Smooth muscle cell (in vitro differentiated cells): Measurements from ENCODE around the gene CAPS2. TPM values are rescaled to one million over a fixed set of nuclear protein-coding genes. Genes with fewer than 3 reads are reported as not detected.

Experiments
- DNase-seq: peaks from one replicate; lab custom pipeline; 2025; ENCODE audit not compliant: unreplicated experiment; lab: John Stamatoyannopoulos, UW
- H2AFZ ChIP-seq: fragments of 200-600 bp; sonication (generic); 2 replicates; pipeline ENCODE4 v1.6.0; 2016; ENCODE audit warnings: antibody characterized with exemption, low read depth, mild to moderate bottlenecking
- H3F3A ChIP-seq: fragments of 200-600 bp; sonication (generic); 2 replicates; pipeline ENCODE4 v1.6.0; 2017; ENCODE audit warnings: antibody characterized with exemption, low read depth
- H3K27ac ChIP-seq: fragments of 200-600 bp; sonication (generic); 2 replicates; pipeline ENCODE4 v1.5.1; 2016; ENCODE audit warnings: low read depth, mild to moderate bottlenecking
- H3K27me3 ChIP-seq: fragments of 200-600 bp; sonication (generic); 2 replicates; pipeline ENCODE4 v1.6.1; 2016; ENCODE audit warnings: low read depth, mild to moderate bottlenecking
- H3K36me3 ChIP-seq: fragments of 200-600 bp; sonication (generic); 2 replicates; pipeline ENCODE4 v1.5.1; 2016; ENCODE audit warnings: low read depth
- H3K4me1 ChIP-seq: fragments of 200-600 bp; sonication (generic); 2 replicates; pipeline ENCODE4 v1.5.1; 2016; ENCODE audit warnings: low read depth
- H3K4me2 ChIP-seq: fragments of 200-600 bp; sonication (generic); 2 replicates; pipeline ENCODE4 v1.6.0; 2016; ENCODE audit warnings: mild to moderate bottlenecking
- H3K4me3 ChIP-seq: fragments of 200-600 bp; sonication (generic); 2 replicates; pipeline ENCODE4 v1.5.1; 2016; ENCODE audit warnings: mild to moderate bottlenecking
- H3K79me2 ChIP-seq: fragments of 200-600 bp; sonication (generic); 2 replicates; pipeline ENCODE4 v1.6.0; 2016; ENCODE audit warnings: low read depth, mild to moderate bottlenecking
- H3K9ac ChIP-seq: fragments of 200-600 bp; sonication (generic); 2 replicates; pipeline ENCODE4 v1.6.0; 2016; ENCODE audit warnings: low read depth
- H3K9me3 ChIP-seq: fragments of 200-600 bp; sonication (generic); replicated peaks from 2 replicates; pipeline ENCODE4 v1.5.1; 2016; ENCODE audit warnings: low read depth
- H4K20me1 ChIP-seq: fragments of 200-600 bp; sonication (generic); 2 replicates; pipeline ENCODE4 v1.6.0; 2016; ENCODE audit warnings: low read depth
- WGBS: methylation state at CpG from one replicate; pipeline ENCODE4 v1.1.7; 2016; ENCODE audit warnings: low lambda C conversion rate; 5-methylcytosine and 5-hydroxymethylcytosine counted together
- polyA plus RNA-seq: library from polyadenylated mRNA; unstranded; fragments of >200 nt; fragmentation: Nextera tagmentation; extraction: Ambion mirVana; gene quantifications from 2 replicates; pipeline ENCODE4 v1.2.1, GENCODE V29; 2016
- total RNA-seq: library from RNA; depleted of rRNA; stranded (reverse); fragments of >200 nt; gene quantifications from 2 replicates; pipeline ENCODE4 v1.2.3, GENCODE V29; 2014
- TF ChIP-seq, protein P1 (sequence below): fragments of 200-600 bp; sonication (generic); IDR thresholded peaks from 2 replicates; pipeline ENCODE4 v1.5.1; 2017; ENCODE audit warnings: borderline replicate concordance, mild to moderate bottlenecking, antibody characterized with exemption; ENCODE audit not compliant: insufficient read depth, poor library complexity, severe bottlenecking

The CAPS2 gene
- total and polyA plus RNA-seq, 2 experiments from 2014 or later = 0.66 to 3.7 TPM

DNA sequence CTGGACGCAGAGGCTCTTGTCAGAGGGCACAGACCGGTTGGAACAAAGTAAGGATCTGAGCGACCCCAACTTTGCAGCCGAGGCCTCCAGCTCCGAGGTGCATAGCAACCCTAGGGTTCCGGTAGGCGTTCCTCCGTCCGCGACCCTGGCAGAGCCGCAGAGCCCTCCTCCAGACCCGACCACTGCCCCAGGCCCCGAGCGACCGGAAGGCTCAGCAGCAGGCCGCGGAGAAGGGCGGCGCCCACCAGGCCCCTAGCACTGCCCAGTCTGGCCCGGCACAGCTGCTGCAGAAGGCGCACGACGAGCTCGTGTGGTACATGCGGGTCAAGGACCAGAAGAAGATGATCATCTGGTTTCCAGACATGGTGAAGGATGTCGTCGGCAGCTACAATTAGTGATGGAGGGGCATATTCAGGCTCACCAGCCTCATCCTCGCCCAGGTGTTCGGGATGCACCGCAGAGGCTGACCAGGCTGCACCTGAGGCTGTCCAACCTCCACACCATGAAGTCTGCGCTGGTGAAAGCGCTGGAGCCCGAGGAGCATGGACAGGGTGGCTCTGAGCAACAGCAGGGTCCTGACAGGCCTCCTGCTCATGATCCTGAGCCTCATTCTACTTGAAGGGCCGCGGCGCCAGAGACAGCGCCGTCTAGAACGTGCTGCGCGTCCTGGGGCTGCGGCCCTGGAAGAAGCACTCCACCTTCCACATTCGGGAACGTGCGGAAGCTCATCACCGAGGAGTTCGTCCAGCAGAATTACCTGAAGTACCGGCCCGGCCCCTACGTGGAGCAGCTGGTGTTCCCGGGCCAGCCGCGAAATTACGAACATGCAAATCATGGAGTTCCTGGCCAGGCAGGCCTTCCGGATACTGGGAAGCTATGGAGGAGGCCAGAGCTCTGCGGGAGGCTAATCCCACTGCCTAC lies 24.5 kb downstream of the CAPS2 start:
- Histone ChIP-seq H3K27me3 (no peaks in the 10 kb centered on the region), H3F3A (no peaks in the 10 kb centered on the region), H3K4me1 (no peaks in the 10 kb centered on the region), H3K4me3 (no peak overlapping the region), H2AFZ (no peak overlapping the region), H3K79me2 (no peaks in the 10 kb centered on the region), H3K27ac (no peak overlapping the region), H3K9me3 (no peaks in the 10 kb centered on the region), H4K20me1 (no peaks in the 10 kb centered on the region), H3K36me3 (no peaks in the 10 kb centered on the region), H3K4me2 (no peak overlapping the region), H3K9ac (no peak overlapping the region)
- WGBS = 95% methylated on average over 56 of the region's 56 CpGs
- no peak for DNase-seq
- TF ChIP-seq, protein P1, sequence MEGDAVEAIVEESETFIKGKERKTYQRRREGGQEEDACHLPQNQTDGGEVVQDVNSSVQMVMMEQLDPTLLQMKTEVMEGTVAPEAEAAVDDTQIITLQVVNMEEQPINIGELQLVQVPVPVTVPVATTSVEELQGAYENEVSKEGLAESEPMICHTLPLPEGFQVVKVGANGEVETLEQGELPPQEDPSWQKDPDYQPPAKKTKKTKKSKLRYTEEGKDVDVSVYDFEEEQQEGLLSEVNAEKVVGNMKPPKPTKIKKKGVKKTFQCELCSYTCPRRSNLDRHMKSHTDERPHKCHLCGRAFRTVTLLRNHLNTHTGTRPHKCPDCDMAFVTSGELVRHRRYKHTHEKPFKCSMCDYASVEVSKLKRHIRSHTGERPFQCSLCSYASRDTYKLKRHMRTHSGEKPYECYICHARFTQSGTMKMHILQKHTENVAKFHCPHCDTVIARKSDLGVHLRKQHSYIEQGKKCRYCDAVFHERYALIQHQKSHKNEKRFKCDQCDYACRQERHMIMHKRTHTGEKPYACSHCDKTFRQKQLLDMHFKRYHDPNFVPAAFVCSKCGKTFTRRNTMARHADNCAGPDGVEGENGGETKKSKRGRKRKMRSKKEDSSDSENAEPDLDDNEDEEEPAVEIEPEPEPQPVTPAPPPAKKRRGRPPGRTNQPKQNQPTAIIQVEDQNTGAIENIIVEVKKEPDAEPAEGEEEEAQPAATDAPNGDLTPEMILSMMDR = no peak

DNA sequence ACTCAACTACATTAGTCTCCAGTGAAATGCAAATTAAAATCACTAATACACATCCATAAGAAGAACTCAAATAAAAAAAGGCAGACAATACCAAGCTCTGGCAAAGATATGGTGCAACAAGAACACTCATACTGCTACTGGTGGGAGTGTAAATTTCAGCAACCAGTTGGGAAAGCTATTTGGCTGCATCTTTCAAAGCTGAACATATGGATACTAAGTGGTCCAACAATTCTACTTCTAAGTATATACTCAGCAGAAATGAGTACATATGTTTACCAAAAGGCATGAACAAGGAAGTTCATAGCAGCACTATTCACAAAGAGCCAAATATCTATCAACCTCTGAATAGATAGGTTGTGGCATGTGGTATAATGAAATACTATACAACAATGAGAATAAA lies 27.3 kb downstream of the CAPS2 start:
- Histone ChIP-seq H3K4me1 (no peaks in the 10 kb centered on the region), H4K20me1 (no peaks in the 10 kb centered on the region), H2AFZ (no peak overlapping the region), H3K4me3 (no peak overlapping the region), H3K27me3 (no peaks in the 10 kb centered on the region), H3K9me3 (no peaks in the 10 kb centered on the region), H3F3A (no peaks in the 10 kb centered on the region), H3K27ac (no peak overlapping the region), H3K36me3 (no peaks in the 10 kb centered on the region), H3K9ac (no peak overlapping the region), H3K79me2 (no peaks in the 10 kb centered on the region), H3K4me2 (no peak overlapping the region)
- TF ChIP-seq, protein P1 = no peak
- no peak for DNase-seq

DNA sequence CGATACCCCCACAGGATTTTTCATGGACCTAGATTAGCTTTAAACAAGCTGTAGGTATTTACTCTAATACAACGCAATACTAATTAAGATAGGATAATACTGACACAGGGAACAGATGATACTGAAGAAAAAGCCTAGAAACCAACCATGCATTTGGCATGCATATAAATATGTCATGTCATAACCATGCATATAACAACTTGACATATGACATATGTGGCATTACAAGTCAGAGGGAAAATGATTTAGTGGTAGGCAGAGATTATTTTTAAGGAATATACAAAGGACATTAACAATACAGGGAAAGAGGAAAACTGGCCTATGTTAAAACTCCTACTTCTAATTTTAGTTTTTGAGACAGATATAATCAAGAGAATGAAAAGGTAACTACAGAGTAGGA lies 27.9 kb downstream of the CAPS2 start:
- Histone ChIP-seq H3K79me2 (no peaks in the 10 kb centered on the region), H3K4me1 (no peaks in the 10 kb centered on the region), H3F3A (no peaks in the 10 kb centered on the region), H3K4me2 (no peak overlapping the region), H3K4me3 (no peak overlapping the region), H3K9me3 (no peaks in the 10 kb centered on the region), H3K9ac (no peak overlapping the region), H3K27ac (no peak overlapping the region), H3K27me3 (no peaks in the 10 kb centered on the region), H2AFZ (no peak overlapping the region), H3K36me3 (no peaks in the 10 kb centered on the region), H4K20me1 (no peaks in the 10 kb centered on the region)
- TF ChIP-seq, protein P1 = no peak
- DNase-seq = no peak
- 93% methylated on average over 2 of the region's 2 CpGs for WGBS

DNA sequence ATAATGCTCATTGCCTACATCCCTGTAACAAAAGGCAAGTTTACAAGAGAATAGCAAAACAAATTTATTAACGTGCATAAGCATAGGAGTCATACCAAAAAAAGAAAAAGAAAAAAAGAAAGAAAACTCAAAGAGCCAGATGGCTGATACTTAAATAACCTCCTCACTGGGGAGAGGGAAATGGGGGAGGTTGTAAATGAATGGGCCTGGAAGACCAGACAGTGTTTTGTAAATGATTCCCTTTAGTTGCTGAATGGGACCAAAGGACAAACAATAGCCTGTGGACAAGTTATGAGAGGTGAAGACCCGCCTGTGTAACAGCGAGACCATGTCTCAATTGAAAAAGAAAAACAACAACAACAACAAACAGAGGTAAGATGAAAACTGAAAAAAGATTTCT lies 35.3 kb downstream of the CAPS2 start:
- Histone ChIP-seq H3K9ac (no peak overlapping the region), H3K79me2 (no peaks in the 10 kb centered on the region), H3K4me1 (no peaks in the 10 kb centered on the region), H3K4me2 (no peak overlapping the region), H3K36me3 (no peaks in the 10 kb centered on the region), H3K27me3 (no peaks in the 10 kb centered on the region), H2AFZ (no peak overlapping the region), H3K4me3 (no peak overlapping the region), H3F3A (no peaks in the 10 kb centered on the region), H4K20me1 (no peaks in the 10 kb centered on the region), H3K9me3 (no peaks in the 10 kb centered on the region), H3K27ac (no peak overlapping the region)
- DNase-seq = no peak
- WGBS = 45% methylated on average over 3 of the region's 3 CpGs
- TF ChIP-seq, protein P1 = no peak
